ENCODE measurements around the gene LRRK2. TPM values are rescaled to one million over a fixed set of nuclear protein-coding genes. Genes with fewer than 3 reads are reported as not detected.

LRRK2 gene
- total and polyA plus RNA-seq, 2 of the 8 experiments (the other 6 are each of a cell fraction or from before 2014, with no cell fraction given) = 0.06 to 0.13 TPM

Other genes with a start within 250 kb of the LRRK2 start
- gene SLC2A13, start 118.9 kb upstream of the LRRK2 start, total RNA-seq (2021; fragmentation: NEBNext Ultra II Directional; extraction: Animal tissue kit (Norgen Biotek cat#: 25700)) = 8.4 and 9.6 TPM in 2 replicates
- 2.0 and 2.8 TPM in 2 replicates for gene SLC2A13, start 118.9 kb upstream of the LRRK2 start, polyA plus RNA-seq (2011; rRNA removed)